ENCODE results near the gene CASKIN1.

CASKIN1 gene

GRCh38 chr16:2173916-2174315, 22.5 kb downstream of the CASKIN1 start:
- no peak for DNase-seq

GRCh38 chr16:2173366-2173765, 23.0 kb downstream of the CASKIN1 start:
- DNase-seq, result no peak

GRCh38 chr16:2172688-2173335, 23.6 kb downstream of the CASKIN1 start:
- no peak for DNase-seq

- DNase-seq, result no peak
Observed at GRCh38 chr16:2171601-2172178, 24.7 kb downstream of the CASKIN1 start.

DNA sequence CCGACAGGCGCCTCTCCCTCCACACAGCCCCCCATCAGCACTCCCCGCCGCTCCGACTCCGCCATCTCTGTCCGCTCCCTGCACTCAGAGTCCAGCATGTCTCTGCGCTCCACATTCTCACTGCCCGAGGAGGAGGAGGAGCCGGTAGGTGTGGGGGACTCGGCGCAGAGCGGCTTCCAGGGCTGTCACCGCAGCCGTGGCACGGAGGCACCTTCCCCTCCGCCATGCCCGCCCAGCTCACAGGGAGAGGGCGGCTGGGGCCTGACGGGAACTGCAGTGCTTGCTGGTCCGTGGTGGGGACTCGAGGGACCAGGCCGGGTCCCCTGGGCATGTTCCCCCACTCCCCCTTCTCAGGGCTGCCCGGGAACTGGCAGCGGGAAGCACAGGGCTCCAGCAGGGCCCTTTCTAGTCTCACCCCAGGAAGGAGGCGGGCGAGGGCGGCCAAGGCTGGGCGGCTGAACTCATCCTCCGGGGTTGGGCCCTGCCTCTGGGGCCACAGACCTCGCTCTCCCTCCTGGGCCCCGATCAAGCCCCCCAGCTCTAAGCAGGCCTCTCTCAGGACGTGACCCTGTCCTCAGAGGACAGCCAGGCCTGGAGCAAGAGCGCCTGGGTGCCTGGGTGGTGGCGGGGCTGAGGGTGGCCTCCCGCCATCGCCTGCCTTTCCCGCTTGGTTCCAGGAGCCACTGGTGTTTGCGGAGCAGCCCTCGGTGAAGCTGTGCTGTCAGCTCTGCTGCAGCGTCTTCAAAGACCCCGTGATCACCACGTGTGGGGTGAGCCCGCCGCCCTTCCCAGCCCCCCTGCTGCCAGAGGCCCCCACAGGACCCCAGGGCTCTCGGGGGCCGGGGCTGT, 25.6 kb downstream of the CASKIN1 start:
- no peak for DNase-seq

DNA sequence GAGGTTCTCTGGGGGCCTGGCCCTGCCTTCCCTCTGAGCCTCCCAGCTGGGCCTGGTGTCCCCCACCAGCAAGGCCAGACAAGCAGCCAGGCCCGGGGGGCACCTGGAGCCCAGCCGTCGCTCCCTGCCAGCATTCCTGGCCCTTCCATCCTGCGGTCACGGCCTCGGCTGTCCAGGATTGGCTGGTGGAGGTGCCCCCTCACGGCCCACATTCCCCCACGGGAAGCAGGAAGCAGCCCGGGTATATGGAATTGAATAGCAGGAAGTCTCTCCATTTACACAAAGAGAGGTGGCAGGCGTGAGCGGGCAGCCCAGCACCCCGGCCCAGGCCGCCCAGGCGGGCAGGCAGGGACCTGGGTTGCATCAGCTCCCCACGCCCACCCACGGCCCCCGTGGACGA, 26.3 kb downstream of the CASKIN1 start:
- no peak for DNase-seq

DNA sequence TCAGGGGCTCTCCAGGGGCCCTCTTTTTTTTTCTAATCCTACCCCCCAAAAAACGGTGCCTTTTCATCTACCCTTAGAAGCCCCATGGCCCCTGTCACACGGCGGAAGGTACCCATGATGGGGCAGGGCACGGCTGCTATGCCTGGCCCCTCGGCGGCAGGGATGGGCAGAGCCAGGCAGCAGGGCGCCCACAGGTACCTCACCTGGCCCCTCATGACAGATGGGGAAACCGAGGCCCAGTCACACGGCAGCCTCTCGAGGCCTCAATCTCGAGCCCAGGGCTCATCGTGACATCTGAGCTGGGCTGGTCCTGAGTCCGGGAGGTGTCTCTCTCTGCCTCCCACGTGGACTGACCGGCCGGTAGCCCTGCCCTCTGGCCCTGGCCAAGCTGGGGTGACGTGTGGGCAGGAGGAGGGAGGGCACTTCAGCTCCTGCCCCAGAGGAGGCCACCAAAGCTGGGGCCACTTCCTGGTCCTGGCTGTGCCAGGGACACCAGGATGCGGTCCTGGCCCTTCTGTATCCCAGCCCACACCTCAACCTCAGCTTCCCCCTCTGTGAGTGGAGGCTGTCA, 29.3 kb downstream of the CASKIN1 start:
- DNase-seq, result no peak

GRCh38 chr16:2166263-2167067, 29.9 kb downstream of the CASKIN1 start:
- no peak for DNase-seq

- DNase-seq, result no peak
Observed at GRCh38 chr16:2165861-2166260, 30.5 kb downstream of the CASKIN1 start.

DNA sequence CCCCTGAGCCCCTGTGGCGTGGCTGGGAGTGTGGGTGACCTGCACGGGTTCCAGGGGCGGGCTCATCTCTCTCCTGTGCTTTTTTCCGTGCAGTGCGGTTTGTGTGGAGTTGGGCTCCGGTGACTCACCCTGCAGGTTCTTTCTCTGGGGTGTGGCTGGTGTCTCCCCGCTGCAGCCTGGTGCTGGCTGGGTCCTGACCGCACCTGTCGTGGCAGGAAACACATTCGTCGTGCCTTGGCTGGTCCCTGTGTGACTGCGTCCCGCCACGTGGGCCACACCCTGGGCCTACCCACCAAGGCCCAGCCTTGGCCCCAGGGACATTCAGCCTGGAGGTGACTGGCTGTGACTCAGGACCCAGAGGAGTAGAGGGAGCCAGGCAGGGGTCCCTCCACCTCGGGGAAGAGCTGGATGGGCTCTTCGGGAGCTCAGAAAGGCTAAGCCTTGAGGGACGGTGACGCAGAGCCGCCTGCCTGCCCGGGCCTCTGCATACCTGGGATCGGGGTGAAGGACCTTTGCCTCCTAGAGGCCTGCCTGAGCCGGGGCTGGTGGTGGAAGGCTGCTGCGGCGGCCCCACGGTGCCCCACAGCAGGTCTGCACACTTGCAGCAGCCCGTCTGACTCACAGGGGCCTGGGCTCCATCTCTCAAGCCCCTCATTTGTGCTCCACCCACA, 33.1 kb downstream of the CASKIN1 start:
- no peak for DNase-seq

DNA sequence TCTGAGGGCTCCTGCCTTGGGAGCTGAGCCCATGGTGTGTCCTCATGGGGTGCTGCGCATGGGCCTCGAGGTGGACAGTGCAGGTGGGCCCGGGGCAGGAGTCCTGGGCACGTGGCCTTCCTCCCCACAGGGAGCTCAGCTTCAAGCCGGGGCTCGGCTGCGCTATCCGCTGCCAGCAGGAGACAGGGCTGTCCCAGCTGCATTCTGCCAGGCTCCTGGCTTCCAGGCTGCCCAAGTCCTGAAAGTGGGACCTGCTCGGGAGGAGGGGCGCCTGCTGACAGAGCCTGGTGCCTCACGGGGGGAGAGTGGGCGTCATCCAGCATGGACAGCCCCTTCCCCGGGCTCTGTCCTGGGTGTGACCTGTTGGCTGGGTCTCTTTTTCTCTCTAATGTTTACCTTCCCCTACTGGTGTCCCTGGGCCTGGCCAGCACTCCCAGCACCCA, 33.7 kb downstream of the CASKIN1 start:
- no peak for DNase-seq

- DNase-seq, result no peak
Observed at GRCh38 chr16:2161911-2162310, 34.5 kb downstream of the CASKIN1 start.

DNA sequence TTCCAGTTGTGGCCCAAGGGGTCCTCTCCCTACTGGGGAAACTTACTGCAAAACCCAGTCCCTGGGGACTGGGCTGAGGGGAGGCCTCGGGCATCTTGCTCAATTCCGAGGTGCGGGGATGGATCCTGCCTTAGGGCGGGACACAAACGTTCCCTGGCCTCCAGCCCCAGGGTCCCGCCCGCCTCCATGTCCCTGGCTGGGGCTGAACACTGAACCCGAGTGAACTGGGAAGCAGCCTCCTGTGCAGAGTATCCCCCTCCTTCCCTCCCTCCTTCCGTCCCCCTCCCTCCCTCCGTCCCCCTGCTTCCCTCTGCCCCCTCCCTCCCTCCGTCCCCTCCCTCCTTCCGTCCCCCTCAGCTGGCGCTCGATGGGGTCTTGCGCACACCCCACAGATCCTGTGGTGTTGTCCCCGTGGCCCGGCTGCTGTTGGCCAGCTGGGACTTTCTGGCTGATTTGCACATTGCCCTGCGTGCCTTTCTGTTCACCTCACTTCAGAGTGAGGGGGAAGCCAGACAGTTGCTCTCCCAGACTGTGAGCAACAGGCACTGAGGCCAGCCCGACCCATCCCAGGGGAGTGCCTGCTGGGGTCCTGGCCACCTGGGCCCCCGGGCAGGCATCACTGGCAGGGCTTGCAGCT, 35.4 kb downstream of the CASKIN1 start:
- DNase-seq, result no peak

DNA sequence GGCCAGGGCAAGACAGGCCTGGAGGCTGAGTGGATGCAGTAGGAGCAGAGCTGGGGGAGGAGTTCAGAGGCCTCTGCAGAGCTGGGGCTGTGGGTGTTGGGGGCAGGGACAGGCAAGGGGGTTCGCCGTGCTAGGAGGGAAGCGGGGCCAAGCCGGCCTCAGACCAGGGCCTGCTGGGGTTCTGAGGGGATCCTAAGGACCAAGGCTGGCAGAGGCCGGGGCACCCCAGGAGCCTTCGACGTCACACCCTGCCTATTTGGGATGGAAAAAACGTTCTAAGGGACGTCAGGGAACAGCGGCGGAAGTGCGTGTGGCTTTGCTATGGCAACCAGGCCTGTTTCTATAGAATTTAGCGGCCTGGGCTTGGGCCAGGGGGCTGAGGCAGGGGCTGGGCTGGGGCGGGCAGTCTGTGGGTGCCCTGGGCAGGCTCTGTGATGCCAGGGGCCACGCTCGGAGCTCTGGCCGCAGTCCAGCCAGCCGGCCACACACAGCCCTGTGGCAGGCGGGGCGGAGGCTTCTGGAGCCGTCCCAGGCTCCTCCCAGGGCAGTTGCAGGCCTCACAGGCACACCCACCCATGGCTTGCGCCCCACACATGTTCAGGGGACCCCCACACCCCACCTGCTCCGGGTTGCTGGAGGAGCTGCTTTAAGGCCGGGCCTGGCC, 37.1 kb downstream of the CASKIN1 start:
- no peak for DNase-seq

- DNase-seq, result no peak
Observed at GRCh38 chr16:2158262-2158638, 38.2 kb downstream of the CASKIN1 start.

GRCh38 chr16:2157480-2158261, 38.7 kb downstream of the CASKIN1 start:
- DNase-seq, result no peak

GRCh38 chr16:2156849-2157224, 39.6 kb downstream of the CASKIN1 start:
- no peak for DNase-seq

DNA sequence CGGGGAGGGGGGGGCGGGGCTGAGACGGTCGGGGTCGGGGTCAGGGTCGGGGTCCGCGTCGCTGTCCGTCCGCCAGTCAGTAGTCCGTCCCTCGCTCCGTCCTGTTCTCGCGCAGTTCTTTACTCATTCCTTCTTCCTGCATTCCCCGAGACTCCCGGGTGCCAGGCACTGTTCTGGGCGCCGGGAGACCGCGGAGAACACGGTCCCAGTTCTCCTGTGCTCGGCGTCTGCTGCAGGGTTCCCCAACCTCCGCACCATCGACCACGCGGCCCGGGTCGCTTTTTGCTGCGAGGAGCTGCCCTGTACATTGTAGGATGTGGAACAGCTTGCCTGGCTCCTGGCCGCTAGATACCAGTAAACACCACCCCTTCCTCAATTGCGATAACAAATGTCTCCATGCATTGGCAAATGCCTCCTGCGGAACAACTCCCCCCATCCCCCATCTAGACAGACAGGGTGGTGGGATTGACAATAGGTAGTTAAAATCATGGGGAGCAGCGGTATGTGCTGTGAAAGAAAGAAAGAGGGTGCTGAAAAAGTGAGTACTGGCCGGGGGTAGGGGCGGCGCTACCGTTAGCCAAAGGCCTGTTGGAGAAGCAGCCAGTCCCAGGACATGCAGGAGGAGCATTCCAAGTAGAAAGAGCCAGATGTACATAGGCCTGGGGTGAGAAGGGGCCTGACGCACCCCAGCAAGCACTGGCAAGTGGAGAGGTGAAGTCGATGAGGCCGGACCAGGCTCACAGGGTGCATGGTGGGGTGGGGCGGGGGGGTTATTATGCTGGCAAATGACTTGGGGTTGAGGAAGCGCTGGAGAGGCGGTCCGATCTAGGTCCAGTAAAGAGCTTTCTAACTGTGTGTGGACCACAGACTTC, 40.2 kb downstream of the CASKIN1 start:
- no peak for DNase-seq
